NOMO-1 treated with dmso at 0.1 percent for 144 hours (cell line): ENCODE data around the gene CLCN6.

Source experiments
- DNase-seq: peaks from one replicate; lab custom pipeline; 2025; ENCODE audit not compliant: unreplicated experiment; lab: John Stamatoyannopoulos, UW

Gene CLCN6, protein sequence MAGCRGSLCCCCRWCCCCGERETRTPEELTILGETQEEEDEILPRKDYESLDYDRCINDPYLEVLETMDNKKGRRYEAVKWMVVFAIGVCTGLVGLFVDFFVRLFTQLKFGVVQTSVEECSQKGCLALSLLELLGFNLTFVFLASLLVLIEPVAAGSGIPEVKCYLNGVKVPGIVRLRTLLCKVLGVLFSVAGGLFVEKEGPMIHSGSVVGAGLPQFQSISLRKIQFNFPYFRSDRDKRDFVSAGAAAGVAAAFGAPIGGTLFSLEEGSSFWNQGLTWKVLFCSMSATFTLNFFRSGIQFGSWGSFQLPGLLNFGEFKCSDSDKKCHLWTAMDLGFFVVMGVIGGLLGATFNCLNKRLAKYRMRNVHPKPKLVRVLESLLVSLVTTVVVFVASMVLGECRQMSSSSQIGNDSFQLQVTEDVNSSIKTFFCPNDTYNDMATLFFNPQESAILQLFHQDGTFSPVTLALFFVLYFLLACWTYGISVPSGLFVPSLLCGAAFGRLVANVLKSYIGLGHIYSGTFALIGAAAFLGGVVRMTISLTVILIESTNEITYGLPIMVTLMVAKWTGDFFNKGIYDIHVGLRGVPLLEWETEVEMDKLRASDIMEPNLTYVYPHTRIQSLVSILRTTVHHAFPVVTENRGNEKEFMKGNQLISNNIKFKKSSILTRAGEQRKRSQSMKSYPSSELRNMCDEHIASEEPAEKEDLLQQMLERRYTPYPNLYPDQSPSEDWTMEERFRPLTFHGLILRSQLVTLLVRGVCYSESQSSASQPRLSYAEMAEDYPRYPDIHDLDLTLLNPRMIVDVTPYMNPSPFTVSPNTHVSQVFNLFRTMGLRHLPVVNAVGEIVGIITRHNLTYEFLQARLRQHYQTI

GRCh38 chr1:11805422-11806306 is at the start of gene CLCN6, which contains the start of gene MTHFR:
TSS of gene CLCN6 (plus strand) at chr1:11806191. CDS start at chr1:11806263, 72 bp downstream.
TSS of gene MTHFR (minus strand) at chr1:11805964. CDS start at chr1:11803116, 2,848 bp downstream.
- DNase-seq, result peak; percentile 100

GRCh38 chr1:11757047-11757446 is 48.9 kb upstream of the CLCN6 start:
- DNase-seq, result no peak

- no peak for DNase-seq
These were observed 46.2 kb upstream of the CLCN6 start for GRCh38 chr1:11759791-11760190.

- no peak for DNase-seq
These were observed 44.7 kb upstream of the CLCN6 start for GRCh38 chr1:11761285-11761684.

GRCh38 chr1:11761988-11762406 is 44.0 kb upstream of the CLCN6 start, which contains the start of gene C1orf167:
TSS of gene C1orf167 (plus strand) at chr1:11762193. CDS start at chr1:11764401, 2,208 bp downstream.
- DNase-seq, result no peak

GRCh38 chr1:11764115-11764514 is 41.9 kb upstream of the CLCN6 start:
- no peak for DNase-seq

DNA sequence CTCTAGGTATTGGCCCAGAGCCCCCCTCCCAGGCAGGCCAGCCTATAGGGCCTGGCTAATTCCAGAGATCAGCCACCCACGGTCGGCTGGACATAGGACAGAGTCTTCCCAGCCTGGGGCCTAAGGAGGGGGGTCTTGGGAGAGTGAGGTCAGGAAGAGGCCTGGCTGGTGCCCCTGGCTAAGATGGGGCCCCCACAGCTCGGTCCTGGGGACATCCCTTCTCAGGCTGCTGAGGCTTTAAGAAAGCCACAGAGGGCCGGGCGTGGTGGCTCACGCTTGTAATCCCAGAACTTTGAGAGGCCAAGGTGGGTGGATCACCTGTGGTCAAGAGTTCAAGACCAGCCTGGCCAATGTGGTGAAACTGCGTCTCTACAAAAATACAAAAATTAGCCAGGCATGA is 41.5 kb upstream of the CLCN6 start:
- no peak for DNase-seq

- DNase-seq, result no peak
These were observed 40.1 kb upstream of the CLCN6 start for GRCh38 chr1:11765661-11766428.

DNA sequence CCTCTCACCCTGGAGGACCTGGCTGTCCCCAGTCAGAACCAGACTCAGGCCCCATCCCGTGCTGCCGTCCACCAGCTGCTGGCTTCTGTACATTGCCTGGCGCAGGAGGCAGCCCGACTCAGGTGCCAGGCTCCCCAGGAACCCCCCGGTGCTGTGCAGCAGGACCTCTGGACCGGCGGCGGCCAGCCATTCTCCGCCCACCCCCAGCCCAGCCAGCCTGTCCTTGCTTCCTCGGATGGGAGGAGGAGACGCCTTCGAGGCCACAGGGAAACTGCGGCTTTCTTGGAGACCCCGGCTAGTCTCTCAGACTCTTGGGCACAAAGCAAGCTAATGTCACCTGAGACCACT is 39.6 kb upstream of the CLCN6 start:
- no peak for DNase-seq

DNA sequence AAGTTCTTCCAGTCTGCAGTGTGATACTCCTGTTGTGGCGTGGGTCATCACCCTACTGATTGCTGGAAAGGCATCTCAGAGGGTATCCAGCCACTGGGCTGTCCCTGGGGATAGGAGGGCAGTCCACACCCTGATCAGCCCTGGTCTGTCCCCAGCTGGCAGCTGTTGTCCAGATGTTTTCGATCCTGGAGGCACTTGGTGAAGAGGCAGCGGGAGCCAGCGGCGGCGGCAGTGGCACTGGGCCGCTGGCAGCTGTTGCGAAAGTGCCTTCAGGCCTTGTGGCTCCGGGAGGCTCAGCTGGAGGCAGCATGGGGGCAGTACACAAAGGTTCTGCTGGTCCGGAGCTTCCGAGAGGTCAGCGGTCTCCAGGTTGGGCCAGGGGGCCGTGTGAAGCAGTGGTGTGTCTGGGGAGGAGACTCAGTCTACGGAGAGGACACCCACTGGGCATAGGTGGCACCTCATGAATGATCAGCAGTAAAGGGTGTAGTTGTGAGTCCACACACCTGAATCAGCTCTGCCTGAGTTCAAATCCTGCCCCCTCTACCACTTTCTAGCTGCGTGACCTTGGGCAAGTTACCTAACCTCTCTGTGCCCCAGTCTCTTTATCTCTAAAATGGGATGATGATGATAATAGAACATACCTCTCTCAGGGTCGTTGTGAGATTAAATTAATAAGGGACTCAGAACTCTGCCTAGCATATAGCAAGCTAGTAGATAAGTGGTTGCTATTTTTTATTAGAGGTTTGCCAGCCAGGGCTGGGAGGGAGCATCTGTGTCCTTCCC is 37.9 kb upstream of the CLCN6 start:
- no peak for DNase-seq

DNA sequence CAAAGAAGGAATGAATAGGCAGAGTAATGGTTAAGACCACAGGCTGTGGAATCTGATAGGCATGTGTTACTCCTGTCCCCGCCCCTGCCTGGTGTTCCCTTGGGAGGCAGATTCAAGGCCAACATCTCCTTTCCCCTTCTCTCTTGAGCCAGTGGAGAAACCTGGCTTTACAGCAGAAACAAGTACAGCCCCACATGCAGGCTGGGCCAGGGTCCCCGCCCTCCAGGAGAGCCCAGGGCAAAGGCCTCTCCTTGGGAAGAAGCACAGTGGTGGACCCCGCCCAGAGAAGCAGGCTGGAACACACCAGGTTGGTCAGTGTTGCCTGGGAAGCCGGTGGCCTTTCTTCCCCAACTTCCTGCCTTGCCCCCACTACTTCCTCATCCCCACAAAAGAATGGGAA is 37.2 kb upstream of the CLCN6 start:
- no peak for DNase-seq

DNA sequence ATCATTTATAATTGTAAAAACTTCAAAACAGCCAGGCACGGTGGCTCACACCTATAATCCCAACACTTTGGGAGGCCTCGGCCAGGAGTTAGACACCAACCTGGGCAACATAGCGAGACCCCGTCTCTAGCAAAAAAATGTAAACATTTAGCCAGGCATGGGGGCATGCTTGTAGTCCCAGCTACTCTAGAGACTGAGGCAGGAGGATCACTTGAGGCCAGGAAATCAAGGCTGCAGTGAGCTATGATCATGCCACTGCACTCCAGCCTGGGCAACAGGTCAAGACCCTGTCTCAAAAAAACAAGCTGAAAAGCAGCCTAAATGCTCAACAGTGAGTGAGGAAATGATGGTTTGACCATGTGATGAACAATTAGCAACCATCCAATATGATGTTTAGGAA is 36.7 kb upstream of the CLCN6 start:
- DNase-seq, result no peak

DNA sequence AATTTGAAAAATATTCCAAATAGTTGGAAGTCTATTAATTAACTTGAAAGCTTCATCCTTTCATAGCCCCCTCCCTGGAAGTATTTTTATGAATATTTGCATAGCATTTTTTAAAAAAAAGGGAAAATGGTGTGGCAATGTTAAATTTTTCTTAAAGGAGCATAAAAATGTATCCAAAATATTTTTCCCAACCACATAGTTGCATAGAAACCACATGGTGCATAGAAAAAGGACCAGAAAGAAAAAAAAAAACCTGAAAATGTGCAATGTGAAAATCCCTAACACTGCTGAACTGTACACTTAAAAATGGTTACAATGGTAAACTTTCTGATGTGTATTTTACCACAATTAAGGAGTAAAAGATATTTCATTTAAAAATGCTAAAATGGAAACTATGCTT is 36.0 kb upstream of the CLCN6 start:
- no peak for DNase-seq

GRCh38 chr1:11771481-11772043 is 34.4 kb upstream of the CLCN6 start:
- no peak for DNase-seq

- no peak for DNase-seq
These were observed 33.5 kb upstream of the CLCN6 start for GRCh38 chr1:11772458-11772857.

GRCh38 chr1:11774753-11775152 is 31.2 kb upstream of the CLCN6 start:
- DNase-seq, result no peak

DNA sequence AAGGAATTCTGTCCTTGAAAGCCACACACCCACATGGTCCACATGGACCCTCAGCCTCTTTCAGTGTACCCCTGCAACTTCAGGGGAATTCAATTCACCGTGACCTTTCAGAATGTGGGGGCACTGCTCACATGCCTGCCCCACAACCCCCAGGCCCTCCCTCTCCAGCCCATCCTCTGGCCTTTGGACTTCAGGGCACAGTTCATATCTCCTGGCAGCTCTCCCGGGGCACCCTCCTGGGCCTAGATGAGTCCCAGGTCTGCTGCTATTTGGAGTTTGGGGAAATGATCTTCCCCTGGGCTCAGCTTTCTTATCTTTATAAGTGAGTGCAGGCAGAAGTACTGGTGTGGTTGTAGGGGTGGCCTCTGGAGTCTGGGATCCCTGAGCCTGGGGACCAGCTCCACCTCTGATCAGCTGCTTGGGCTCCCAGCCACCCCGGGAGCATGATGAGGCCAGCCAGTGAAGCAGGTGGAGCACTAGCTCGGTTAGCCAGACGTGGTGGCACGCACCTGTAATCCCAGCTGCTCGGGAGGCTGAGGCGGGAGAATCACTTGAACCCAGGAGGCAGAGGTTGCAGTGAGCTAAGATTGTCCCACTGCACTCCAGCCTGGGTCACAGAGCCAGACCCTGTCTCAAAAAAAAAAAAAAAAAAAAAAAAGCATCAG is 28.2 kb upstream of the CLCN6 start:
- DNase-seq, result no peak

GRCh38 chr1:11778336-11778735 is 27.7 kb upstream of the CLCN6 start:
- DNase-seq, result no peak
